SK-N-SH (cell line): ENCODE results near the gene SPATA20. TPM values are rescaled to one million over a fixed set of nuclear protein-coding genes. Genes with fewer than 3 reads are reported as not detected.

ENCODE experiments used
- CTCF ChIA-PET: fragments of 300-600, 350-600 bp; formaldehyde crosslinking; extraction: SDS; loops from one replicate; lab custom pipeline; 2021; lab: Yijun Ruan, JAX
- POLR2A ChIA-PET: fragments of 350-600 bp; sonication (Branson Sonifier 250); formaldehyde crosslinking; extraction: SDS; loops from one replicate; lab custom pipeline; 2020; ENCODE audit warnings: antibody characterized with exemption, inconsistent platforms; lab: Yijun Ruan, JAX
- DNase-seq: peaks from one replicate; pipeline ENCODE4 v3.0.0; 2012
- H2AFZ ChIP-seq: fragments of 200-600 bp; sonication (generic); 2 replicates; pipeline ENCODE4 v1.8.1; 2016; ENCODE audit warnings: antibody characterized with exemption, mild to moderate bottlenecking, low read depth
- H3F3A ChIP-seq: fragments of 200-600 bp; sonication (generic); replicated peaks from 2 replicates; pipeline ENCODE3; 2016; ENCODE audit warnings: antibody characterized with exemption, mild to moderate bottlenecking; ENCODE audit not compliant: insufficient read depth
- H3K27ac ChIP-seq, 2 experiments: fragments of 200-500 bp in 1 of 2; fragments of 200-600 bp in 1 of 2; sonication (Bioruptor generic) in 1 of 2; sonication (generic), shearing (Covaris generic) in 1 of 2; 2 replicates each; pipeline versions ENCODE4 v1.5.1 to v1.6.1; 2014 to 2016; ENCODE audit warnings: low read depth in 2 of 2, inconsistent platforms in 1 of 2, low read length in 1 of 2, mild to moderate bottlenecking in 1 of 2, mixed read lengths in 1 of 2
- H3K27me3 ChIP-seq: fragments of 200-600 bp; sonication (generic), shearing (Covaris generic); 2 replicates; pipeline ENCODE4 v1.6.1; 2016; ENCODE audit warnings: mixed run types; ENCODE audit not compliant: insufficient read depth
- H3K36me3 ChIP-seq, 2 experiments: fragments of 200-500 bp in 1 of 2; fragments of 200-600 bp in 1 of 2; sonication (Bioruptor generic) in 1 of 2; sonication (generic) in 1 of 2; replicated peaks in 1 of 2; 2 replicates each; pipeline versions ENCODE3 to v1.5.1; 2014 to 2016; ENCODE audit warnings: low read length in 1 of 2, mild to moderate bottlenecking in 1 of 2; ENCODE audit not compliant: insufficient read depth in 2 of 2, control insufficient read depth in 1 of 2
- H3K4me1 ChIP-seq, 2 experiments: fragments of 200-500 bp in 1 of 2; fragments of 200-600 bp in 1 of 2; sonication (Bioruptor generic) in 1 of 2; sonication (generic), shearing (Covaris generic) in 1 of 2; 2 replicates each; pipeline versions ENCODE4 v1.5.1 to v1.6.1; 2014 to 2016; ENCODE audit warnings: low read depth in 1 of 2, low read length in 1 of 2, mixed run types in 1 of 2; ENCODE audit not compliant: insufficient read depth in 2 of 2, control insufficient read depth in 1 of 2
- H3K4me2 ChIP-seq: fragments of 200-600 bp; sonication (generic), shearing (Covaris generic); 2 replicates; pipeline ENCODE4 v1.6.1; 2017; ENCODE audit warnings: mixed run types
- H3K4me3 ChIP-seq, 2 experiments: fragments of 200-500 bp in 1 of 2; fragments of 200-600 bp in 1 of 2; sonication (Bioruptor generic) in 1 of 2; sonication (generic), shearing (Covaris generic) in 1 of 2; 2 replicates each; pipeline versions ENCODE4 v1.5.1 to v1.8.1; 2014 to 2016; ENCODE audit warnings: low read depth in 2 of 2, inconsistent platforms in 1 of 2, low read length in 1 of 2, mild to moderate bottlenecking in 1 of 2, mixed read lengths in 1 of 2, moderate library complexity in 1 of 2
- H3K79me2 ChIP-seq: fragments of 200-600 bp; sonication (generic); 2 replicates; pipeline ENCODE4 v1.8.1; 2017; ENCODE audit warnings: mild to moderate bottlenecking; ENCODE audit not compliant: insufficient read depth
- H3K9ac ChIP-seq: fragments of 200-600 bp; sonication (generic); 2 replicates; pipeline ENCODE4 v1.6.1; 2017; ENCODE audit warnings: mixed run types
- H3K9me2 ChIP-seq: fragments of 200-600 bp; sonication (generic); 2 replicates; pipeline ENCODE4 v1.6.1; 2017; ENCODE audit warnings: mixed run types
- H3K9me3 ChIP-seq: fragments of 200-600 bp; sonication (generic); 2 replicates; pipeline ENCODE4 v1.6.1; 2017; ENCODE audit warnings: mixed run types, mild to moderate bottlenecking, moderate library complexity
- H4K20me1 ChIP-seq: fragments of 200-600 bp; sonication (generic); 2 replicates; pipeline ENCODE4 v1.6.1; 2017; ENCODE audit warnings: mild to moderate bottlenecking, mixed run types; ENCODE audit not compliant: insufficient read depth
- CHD2 ChIP-seq: fragments of 150-350 bp; IDR thresholded peaks from 2 replicates; pipeline ENCODE4 v1.6.1; 2018; ENCODE audit warnings: low read length; ENCODE audit not compliant: partially characterized antibody
- ELF1 ChIP-seq: IDR thresholded peaks from 2 replicates; pipeline ENCODE4 v1.4.0; 2012
- FOSL2 ChIP-seq: IDR thresholded peaks from 2 replicates; pipeline ENCODE4 v1.4.0; 2012; ENCODE audit warnings: low read depth, mild to moderate bottlenecking, moderate library complexity, borderline replicate concordance
- FOXJ3 ChIP-seq: sonication (generic); formaldehyde crosslinking; IDR thresholded peaks from 2 replicates; pipeline ENCODE4 v1.5.1; 2020; ENCODE audit warnings: mild to moderate bottlenecking, missing genetic modification reagents
- GABPA ChIP-seq: IDR thresholded peaks from 2 replicates; pipeline ENCODE4 v1.4.0; 2012; ENCODE audit warnings: low read depth, mild to moderate bottlenecking
- GATA2 ChIP-seq: sonication (generic); formaldehyde crosslinking; IDR thresholded peaks from 2 replicates; pipeline ENCODE4 v1.5.0; 2020; ENCODE audit warnings: mild to moderate bottlenecking, missing genetic modification reagents
- JUND ChIP-seq: IDR thresholded peaks from 2 replicates; pipeline ENCODE4 v1.4.0; 2012
- MEF2A ChIP-seq: IDR thresholded peaks from 2 replicates; pipeline ENCODE4 v1.4.0; 2012; ENCODE audit warnings: low read depth, borderline replicate concordance
- MXI1 ChIP-seq: IDR thresholded peaks from 2 replicates; pipeline ENCODE4 v1.6.1; 2012; ENCODE audit warnings: mild to moderate bottlenecking, low read depth, low read length, improper control_type of control experiment
- NFIC ChIP-seq: IDR thresholded peaks from 2 replicates; pipeline ENCODE4 v1.4.0; 2012; ENCODE audit warnings: borderline replicate concordance
- RAD21 ChIP-seq: IDR thresholded peaks from 2 replicates; pipeline ENCODE4 v1.6.1; 2012; ENCODE audit warnings: mild to moderate bottlenecking, low read length
- RCOR1 ChIP-seq: fragments of 150-350 bp; IDR thresholded peaks from 2 replicates; pipeline ENCODE4 v1.6.1; 2017; ENCODE audit warnings: antibody characterized with exemption, low read length
- RFX5 ChIP-seq: IDR thresholded peaks from 2 replicates; pipeline ENCODE4 v1.6.1; 2012; ENCODE audit warnings: mild to moderate bottlenecking, improper control_type of control experiment, low read length
- RXRA ChIP-seq: IDR thresholded peaks from 2 replicates; pipeline ENCODE4 v1.4.0; 2012; ENCODE audit warnings: low read depth, mild to moderate bottlenecking, borderline replicate concordance
- TEAD4 ChIP-seq: IDR thresholded peaks from 2 replicates; pipeline ENCODE4 v1.4.0; 2012; ENCODE audit warnings: mild to moderate bottlenecking, borderline replicate concordance; ENCODE audit not compliant: insufficient read depth
- YY1 ChIP-seq: IDR thresholded peaks from 2 replicates; pipeline ENCODE4 v1.4.0; 2012; ENCODE audit warnings: low read depth, mild to moderate bottlenecking
- WGBS: methylation state at CpG from one replicate; pipeline ENCODE4 v1.1.6; 2017; ENCODE audit warnings: low lambda C conversion rate; 5-methylcytosine and 5-hydroxymethylcytosine counted together
- polyA plus RNA-seq, 3 experiments: library from polyadenylated mRNA; depleted of rRNA; stranded (reverse); fragments of >200 nt; gene quantifications; 2 replicates each; pipeline ENCODE4 v1.2.3, GENCODE V29; 2012
- TF ChIP-seq, protein P1 (sequence below): IDR thresholded peaks from 2 replicates; pipeline ENCODE4 v1.4.0; 2012; ENCODE audit warnings: low read depth, borderline replicate concordance
- TF ChIP-seq, protein P2 (sequence below): IDR thresholded peaks from 2 replicates; pipeline ENCODE4 v1.4.0; 2012; ENCODE audit warnings: low read depth
- TF ChIP-seq, protein P3 (sequence below): fragments of 200-600 bp; sonication (generic); IDR thresholded peaks from 2 replicates; pipeline ENCODE4 v1.6.1; 2017; ENCODE audit warnings: antibody characterized with exemption, mild to moderate bottlenecking, moderate library complexity
- TF ChIP-seq, protein P4 (sequence below): IDR thresholded peaks from 2 replicates; pipeline ENCODE4 v1.6.1; 2012; ENCODE audit warnings: mild to moderate bottlenecking, low read depth, low read length, moderate library complexity
- TF ChIP-seq, protein P5 (sequence below): IDR thresholded peaks from 2 replicates; pipeline ENCODE4; 2012

Gene SPATA20
- polyA plus RNA-seq, 1 of the 3 experiments (the other 2 are of a cell fraction) = 92.0 TPM

DNA sequence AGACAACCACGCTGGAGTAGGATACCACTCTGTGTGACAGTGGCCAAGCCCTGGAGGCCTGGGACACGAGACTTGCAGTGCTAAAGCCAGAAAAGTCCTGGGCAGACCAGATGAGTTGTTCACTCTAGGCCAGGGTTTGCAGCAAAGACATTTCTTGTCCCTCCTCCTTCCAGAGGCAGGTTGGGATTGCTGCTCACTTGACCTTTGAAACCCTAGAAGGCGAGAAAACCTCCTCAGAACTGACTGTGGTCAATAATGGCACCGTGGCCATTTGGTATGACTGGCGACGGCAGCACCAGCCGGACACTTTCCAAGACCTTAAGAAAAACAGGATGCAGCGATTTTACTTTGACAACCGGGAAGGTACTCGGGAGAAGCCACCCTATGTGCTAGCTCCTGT lies 24.2 kb upstream of the SPATA20 start (continued):
- TF ChIP-seq, protein P1, sequence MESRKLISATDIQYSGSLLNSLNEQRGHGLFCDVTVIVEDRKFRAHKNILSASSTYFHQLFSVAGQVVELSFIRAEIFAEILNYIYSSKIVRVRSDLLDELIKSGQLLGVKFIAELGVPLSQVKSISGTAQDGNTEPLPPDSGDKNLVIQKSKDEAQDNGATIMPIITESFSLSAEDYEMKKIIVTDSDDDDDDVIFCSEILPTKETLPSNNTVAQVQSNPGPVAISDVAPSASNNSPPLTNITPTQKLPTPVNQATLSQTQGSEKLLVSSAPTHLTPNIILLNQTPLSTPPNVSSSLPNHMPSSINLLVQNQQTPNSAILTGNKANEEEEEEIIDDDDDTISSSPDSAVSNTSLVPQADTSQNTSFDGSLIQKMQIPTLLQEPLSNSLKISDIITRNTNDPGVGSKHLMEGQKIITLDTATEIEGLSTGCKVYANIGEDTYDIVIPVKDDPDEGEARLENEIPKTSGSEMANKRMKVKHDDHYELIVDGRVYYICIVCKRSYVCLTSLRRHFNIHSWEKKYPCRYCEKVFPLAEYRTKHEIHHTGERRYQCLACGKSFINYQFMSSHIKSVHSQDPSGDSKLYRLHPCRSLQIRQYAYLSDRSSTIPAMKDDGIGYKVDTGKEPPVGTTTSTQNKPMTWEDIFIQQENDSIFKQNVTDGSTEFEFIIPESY = no peak
- TF ChIP-seq ELF1 = no peak
- TF ChIP-seq JUND = no peak
- no peak for TF ChIP-seq FOSL2
- TF ChIP-seq, protein P2, sequence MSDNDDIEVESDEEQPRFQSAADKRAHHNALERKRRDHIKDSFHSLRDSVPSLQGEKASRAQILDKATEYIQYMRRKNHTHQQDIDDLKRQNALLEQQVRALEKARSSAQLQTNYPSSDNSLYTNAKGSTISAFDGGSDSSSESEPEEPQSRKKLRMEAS = no peak
- no peak for TF ChIP-seq FOXJ3 (CRISPR knock-in tag)
- TF ChIP-seq RXRA = no peak
- TF ChIP-seq, protein P3, sequence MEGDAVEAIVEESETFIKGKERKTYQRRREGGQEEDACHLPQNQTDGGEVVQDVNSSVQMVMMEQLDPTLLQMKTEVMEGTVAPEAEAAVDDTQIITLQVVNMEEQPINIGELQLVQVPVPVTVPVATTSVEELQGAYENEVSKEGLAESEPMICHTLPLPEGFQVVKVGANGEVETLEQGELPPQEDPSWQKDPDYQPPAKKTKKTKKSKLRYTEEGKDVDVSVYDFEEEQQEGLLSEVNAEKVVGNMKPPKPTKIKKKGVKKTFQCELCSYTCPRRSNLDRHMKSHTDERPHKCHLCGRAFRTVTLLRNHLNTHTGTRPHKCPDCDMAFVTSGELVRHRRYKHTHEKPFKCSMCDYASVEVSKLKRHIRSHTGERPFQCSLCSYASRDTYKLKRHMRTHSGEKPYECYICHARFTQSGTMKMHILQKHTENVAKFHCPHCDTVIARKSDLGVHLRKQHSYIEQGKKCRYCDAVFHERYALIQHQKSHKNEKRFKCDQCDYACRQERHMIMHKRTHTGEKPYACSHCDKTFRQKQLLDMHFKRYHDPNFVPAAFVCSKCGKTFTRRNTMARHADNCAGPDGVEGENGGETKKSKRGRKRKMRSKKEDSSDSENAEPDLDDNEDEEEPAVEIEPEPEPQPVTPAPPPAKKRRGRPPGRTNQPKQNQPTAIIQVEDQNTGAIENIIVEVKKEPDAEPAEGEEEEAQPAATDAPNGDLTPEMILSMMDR = no peak
- TF ChIP-seq YY1 = no peak

DNA sequence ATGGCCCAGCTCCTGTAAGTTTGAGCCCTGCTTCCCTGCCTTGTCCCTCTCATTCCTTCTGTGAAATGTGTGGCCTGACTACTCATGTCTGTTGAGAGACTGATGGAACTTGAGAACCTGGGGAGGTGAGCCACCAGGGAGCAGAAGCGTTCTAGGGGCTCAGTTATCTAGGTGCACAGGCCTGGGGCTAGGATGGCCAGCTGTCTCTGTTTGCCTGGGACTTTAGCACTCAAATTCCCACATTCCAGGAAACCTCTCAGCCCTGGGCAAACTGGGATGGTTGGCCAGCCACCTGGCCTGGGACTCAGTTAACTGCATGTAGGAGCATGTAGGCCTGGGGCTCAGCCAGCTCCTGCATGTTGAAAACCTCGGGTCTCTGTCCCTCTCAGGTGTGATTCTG lies 23.8 kb upstream of the SPATA20 start:
- no peaks in the 10 kb centered on the region for H3K9me3 ChIP-seq
- H3K9me2 ChIP-seq = no peaks in the 10 kb centered on the region
- no peaks in the 10 kb centered on the region for H3K79me2 ChIP-seq
- no peaks in the 10 kb centered on the region for H3F3A ChIP-seq
- H4K20me1 ChIP-seq = no peaks in the 10 kb centered on the region
- ChIA-PET POLR2A (no interaction called here), CTCF (interaction anchor here (1.1 to 1.6 kb wide), 3 partner anchors 14 to 41 kb away, joined by 3 to 4 read pairs (median 4); no protein-coding TSS in a partner anchor)
- H3K4me3 ChIP-seq = no peak overlapping the region
- H3K27me3 ChIP-seq = no peaks in the 10 kb centered on the region
- H3K36me3 ChIP-seq = no peaks in the 10 kb centered on the region
- H3K27ac ChIP-seq = no peak overlapping the region
- peaks cover 0 to 7% of the 10 kb centered on the region in 2 experiments; a peak in 1 of 4 replicates for H3K4me1 ChIP-seq
- no peak overlapping the region for H2AFZ ChIP-seq
- 43% methylated on average over 2 of the region's 2 CpGs for WGBS
- no peak for DNase-seq
- H3K9ac ChIP-seq = no peak overlapping the region
- no peak overlapping the region for H3K4me2 ChIP-seq
- TF ChIP-seq RCOR1 = no peak
- TF ChIP-seq FOXJ3 (CRISPR knock-in tag) = no peak
- TF ChIP-seq, protein P4, sequence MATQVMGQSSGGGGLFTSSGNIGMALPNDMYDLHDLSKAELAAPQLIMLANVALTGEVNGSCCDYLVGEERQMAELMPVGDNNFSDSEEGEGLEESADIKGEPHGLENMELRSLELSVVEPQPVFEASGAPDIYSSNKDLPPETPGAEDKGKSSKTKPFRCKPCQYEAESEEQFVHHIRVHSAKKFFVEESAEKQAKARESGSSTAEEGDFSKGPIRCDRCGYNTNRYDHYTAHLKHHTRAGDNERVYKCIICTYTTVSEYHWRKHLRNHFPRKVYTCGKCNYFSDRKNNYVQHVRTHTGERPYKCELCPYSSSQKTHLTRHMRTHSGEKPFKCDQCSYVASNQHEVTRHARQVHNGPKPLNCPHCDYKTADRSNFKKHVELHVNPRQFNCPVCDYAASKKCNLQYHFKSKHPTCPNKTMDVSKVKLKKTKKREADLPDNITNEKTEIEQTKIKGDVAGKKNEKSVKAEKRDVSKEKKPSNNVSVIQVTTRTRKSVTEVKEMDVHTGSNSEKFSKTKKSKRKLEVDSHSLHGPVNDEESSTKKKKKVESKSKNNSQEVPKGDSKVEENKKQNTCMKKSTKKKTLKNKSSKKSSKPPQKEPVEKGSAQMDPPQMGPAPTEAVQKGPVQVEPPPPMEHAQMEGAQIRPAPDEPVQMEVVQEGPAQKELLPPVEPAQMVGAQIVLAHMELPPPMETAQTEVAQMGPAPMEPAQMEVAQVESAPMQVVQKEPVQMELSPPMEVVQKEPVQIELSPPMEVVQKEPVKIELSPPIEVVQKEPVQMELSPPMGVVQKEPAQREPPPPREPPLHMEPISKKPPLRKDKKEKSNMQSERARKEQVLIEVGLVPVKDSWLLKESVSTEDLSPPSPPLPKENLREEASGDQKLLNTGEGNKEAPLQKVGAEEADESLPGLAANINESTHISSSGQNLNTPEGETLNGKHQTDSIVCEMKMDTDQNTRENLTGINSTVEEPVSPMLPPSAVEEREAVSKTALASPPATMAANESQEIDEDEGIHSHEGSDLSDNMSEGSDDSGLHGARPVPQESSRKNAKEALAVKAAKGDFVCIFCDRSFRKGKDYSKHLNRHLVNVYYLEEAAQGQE = no peak
- no peak for TF ChIP-seq NFIC
- TF ChIP-seq GATA2 (CRISPR knock-in tag) = no peak
- no peak for TF ChIP-seq RAD21
- no peak for TF ChIP-seq FOSL2
- no peak for TF ChIP-seq RXRA
- no peak for TF ChIP-seq CHD2
- no peak for TF ChIP-seq RFX5
- TF ChIP-seq YY1 = no peak
- TF ChIP-seq GABPA = no peak
- TF ChIP-seq, protein P5, sequence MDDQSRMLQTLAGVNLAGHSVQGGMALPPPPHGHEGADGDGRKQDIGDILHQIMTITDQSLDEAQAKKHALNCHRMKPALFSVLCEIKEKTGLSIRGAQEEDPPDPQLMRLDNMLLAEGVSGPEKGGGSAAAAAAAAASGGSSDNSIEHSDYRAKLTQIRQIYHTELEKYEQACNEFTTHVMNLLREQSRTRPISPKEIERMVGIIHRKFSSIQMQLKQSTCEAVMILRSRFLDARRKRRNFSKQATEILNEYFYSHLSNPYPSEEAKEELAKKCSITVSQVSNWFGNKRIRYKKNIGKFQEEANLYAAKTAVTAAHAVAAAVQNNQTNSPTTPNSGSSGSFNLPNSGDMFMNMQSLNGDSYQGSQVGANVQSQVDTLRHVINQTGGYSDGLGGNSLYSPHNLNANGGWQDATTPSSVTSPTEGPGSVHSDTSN = no peak
- TF ChIP-seq, protein P1 = no peak
- TF ChIP-seq MXI1 = no peak
- no peak for TF ChIP-seq JUND
- TF ChIP-seq MEF2A = no peak
- no peak for TF ChIP-seq TEAD4
